Tibial artery (tissue), 4 donors: ENCODE data around the gene RNF26.

Experiments used
- DNase-seq, 2 donors: peaks; one replicate each; pipeline ENCODE4 v3.0.0-alpha.2; 2019
- H3K27ac ChIP-seq, 2 donors: fragments of 200-600 bp; sonication (generic) in 1 of 2; 1 replicate in 1 of 2; 2 replicates in 1 of 2; pipeline ENCODE4 v1.5.1; 2018 to 2019; ENCODE audit warnings: mild to moderate bottlenecking in 1 of 2
- H3K27me3 ChIP-seq, 2 donors: fragments of 200-600 bp; sonication (generic) in 1 of 2; one replicate each; pipeline versions ENCODE4 v1.5.1 to v1.6.0; 2016 to 2019
- H3K36me3 ChIP-seq, 3 donors: fragments of 200-600 bp; sonication (generic) in 2 of 3; one replicate each; pipeline ENCODE4 v1.5.1; 2016 to 2019; ENCODE audit warnings: mild to moderate bottlenecking in 2 of 3
- H3K4me1 ChIP-seq, 4 donors: fragments of 200-600 bp; sonication (generic) in 2 of 4; 1 replicate in 3 of 4; 2 replicates in 1 of 4; pipeline ENCODE4 v1.5.1; 2016 to 2019
- H3K4me3 ChIP-seq, 2 donors: fragments of 200-600 bp; sonication (generic) in 1 of 2; 1 replicate in 1 of 2; 2 replicates in 1 of 2; pipeline ENCODE4 v1.5.1; 2018 to 2019; ENCODE audit warnings: mild to moderate bottlenecking in 2 of 2
- H3K9me3 ChIP-seq, 3 donors: fragments of 200-600 bp; sonication (generic) in 1 of 3; one replicate each; pipeline ENCODE4 v1.5.1; 2016 to 2019
- intact Hi-C: fragments of 100-400 bp; cut with DNase I; formaldehyde crosslinking; loops from one replicate; pipeline ENCODE4 v1.15.0; 2023; ENCODE audit warnings: low total_unique reads
- TF ChIP-seq, protein P1 (sequence below), 2 experiments: fragments of 200-600 bp in 1 of 2; fragments of 450-650 bp in 1 of 2; IDR thresholded peaks; one replicate each; pipeline ENCODE4 v1.5.1; 2017 to 2019; ENCODE audit warnings: antibody characterized with exemption in 2 of 2, mild to moderate bottlenecking in 1 of 2, moderate library complexity in 1 of 2

Gene RNF26

DNA sequence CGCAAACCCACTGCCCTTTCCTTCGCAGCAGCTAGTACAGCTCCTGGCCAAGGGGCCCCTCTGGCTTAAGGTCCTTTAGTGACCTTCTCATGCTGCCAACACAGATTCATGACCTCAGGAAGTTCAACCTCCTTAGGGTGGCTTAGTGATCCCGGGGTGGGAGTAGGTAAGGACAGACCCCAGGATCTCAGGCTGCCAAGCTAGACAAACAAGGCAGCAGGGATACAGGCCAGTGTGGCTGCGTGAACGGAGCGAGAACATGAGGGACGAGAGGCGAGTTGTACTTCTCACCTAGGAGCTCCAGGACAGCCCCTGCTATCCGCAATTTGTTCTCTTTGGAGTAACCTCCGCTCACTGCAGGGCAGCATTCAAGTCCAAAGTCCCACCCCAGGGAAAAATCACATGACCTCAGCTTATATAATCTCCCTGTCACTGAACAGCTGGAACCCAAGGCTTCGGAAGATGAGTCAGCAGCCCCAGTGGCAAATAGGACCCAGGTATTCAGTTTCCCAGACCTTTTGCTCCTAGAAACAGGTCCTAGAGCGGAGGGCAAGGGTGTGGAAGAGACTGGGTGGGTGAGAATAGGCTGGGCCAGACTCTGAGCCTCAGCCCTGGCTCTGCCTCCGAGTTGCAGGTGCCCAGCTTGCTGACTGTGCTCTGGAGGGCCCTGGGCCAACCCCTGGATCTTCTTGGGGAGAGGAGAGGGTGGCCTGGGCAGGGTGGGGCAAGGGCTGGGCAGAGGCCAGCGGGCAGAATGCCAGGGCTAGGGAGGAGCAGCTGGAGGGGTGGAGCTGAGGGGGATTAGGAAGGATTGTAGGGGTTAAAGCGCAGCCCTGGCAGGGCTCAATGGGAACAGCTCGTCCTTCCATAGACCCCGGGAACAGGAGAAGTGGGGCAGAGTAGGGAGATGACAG, 34.1 kb downstream of the RNF26 start:
- Histone ChIP-seq H3K4me3 (no peak overlapping the region), H3K4me1 (peaks cover 0 to 91% (median 63%) of the 10 kb centered on the region in 4 donors), H3K27ac (peak overlapping the region in 1 of 2 donors; percentile 29), H3K27me3 (no peaks in the 10 kb centered on the region), H3K9me3 (no peaks in the 10 kb centered on the region), H3K36me3 (no peaks in the 10 kb centered on the region)
- TF ChIP-seq, protein P1, sequence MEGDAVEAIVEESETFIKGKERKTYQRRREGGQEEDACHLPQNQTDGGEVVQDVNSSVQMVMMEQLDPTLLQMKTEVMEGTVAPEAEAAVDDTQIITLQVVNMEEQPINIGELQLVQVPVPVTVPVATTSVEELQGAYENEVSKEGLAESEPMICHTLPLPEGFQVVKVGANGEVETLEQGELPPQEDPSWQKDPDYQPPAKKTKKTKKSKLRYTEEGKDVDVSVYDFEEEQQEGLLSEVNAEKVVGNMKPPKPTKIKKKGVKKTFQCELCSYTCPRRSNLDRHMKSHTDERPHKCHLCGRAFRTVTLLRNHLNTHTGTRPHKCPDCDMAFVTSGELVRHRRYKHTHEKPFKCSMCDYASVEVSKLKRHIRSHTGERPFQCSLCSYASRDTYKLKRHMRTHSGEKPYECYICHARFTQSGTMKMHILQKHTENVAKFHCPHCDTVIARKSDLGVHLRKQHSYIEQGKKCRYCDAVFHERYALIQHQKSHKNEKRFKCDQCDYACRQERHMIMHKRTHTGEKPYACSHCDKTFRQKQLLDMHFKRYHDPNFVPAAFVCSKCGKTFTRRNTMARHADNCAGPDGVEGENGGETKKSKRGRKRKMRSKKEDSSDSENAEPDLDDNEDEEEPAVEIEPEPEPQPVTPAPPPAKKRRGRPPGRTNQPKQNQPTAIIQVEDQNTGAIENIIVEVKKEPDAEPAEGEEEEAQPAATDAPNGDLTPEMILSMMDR (IDR thresholded peaks at IDR 0.05) = no peak
- peak in 1 of 2 donors; percentile 72 for DNase-seq
- intact Hi-C loops = no loop called here

DNA sequence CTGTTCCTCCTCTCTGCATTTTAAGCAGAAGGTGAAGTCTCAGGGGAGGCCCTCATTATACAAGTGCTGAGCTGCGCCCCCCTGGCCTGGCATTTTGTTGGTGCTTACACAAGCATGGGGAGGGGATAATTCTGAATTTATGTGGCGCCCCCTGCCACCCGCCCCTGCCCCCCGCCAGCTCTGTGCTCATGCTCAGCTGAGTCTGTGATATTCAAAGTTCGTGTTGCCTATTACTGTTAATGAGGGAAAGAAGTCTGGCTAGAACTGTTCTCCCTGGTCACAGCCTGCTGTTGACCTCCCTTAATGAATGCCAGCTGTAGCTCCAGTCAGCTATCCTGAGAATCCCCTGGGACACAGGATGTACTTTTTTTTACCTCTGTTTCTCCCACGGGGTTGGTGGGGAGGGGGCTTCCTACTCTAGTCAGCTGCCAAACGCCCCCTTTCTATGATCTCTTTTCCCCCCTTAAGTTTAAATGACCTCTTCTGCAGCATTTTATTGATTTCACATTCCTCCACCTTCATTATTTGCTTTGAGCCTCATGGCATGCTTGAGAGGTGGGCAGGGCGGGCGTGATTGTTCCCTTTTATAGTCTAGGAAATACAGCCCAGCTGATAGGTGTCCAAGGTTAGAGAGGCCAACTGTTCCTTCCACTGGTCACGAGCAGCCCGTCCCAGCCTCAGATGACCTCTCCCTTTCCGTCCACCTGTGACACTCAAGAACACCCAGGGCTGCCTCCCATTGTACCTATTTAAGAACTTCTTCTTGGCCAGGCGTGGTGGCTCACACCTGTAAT, 35.0 kb downstream of the RNF26 start:
- intact Hi-C loops = no loop called here

DNA sequence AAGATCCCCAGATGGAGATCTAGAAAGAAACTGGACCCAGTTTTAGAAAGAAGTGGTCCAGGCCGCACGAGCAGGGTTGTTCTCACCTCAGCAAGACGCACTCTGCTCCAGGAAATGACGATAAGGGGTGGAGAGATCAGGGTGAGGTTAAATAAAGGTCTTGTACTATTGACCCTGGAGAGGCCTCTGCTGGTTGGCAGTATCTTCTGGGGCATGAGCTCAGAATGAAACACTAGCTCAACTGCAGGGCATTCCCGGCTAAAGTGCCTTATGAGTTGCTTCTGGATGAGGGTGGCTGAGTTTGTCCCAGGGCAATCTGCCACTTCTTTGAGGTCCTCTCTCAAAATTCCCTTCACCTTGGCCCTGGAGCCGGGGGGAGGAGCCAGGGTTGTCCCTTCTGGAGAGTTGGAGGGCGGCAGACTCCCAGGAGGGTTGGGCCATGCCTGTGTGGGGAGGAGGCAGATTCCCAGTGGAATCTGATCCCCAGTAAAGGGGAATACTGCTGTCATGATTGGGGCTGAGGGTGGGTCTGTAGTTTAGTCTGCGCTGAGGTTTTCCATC, 36.2 kb downstream of the RNF26 start:
- peak in 1 of 2 donors; percentile 87 for DNase-seq
- no peaks in the 10 kb centered on the region for H3K36me3 ChIP-seq
- no peak overlapping the region for H3K4me3 ChIP-seq
- H3K4me1 ChIP-seq = peaks cover 0 to 83% (median 60%) of the 10 kb centered on the region in 4 donors
- intact Hi-C loops = no loop called here
- no peaks in the 10 kb centered on the region for H3K9me3 ChIP-seq
- peak overlapping the region; percentile 49 to 56 for H3K27ac ChIP-seq
- TF ChIP-seq, protein P1 (IDR thresholded peaks at IDR 0.05) = no peak
- H3K27me3 ChIP-seq = no peaks in the 10 kb centered on the region

More for the DNA sequence above, 35.0 kb downstream of the RNF26 start:
- Histone ChIP-seq H3K4me3 (no peak overlapping the region), H3K27me3 (no peaks in the 10 kb centered on the region), H3K9me3 (no peaks in the 10 kb centered on the region), H3K27ac (peak overlapping the region in 1 of 2 donors; percentile 56), H3K36me3 (no peaks in the 10 kb centered on the region), H3K4me1 (peaks cover 0 to 83% (median 60%) of the 10 kb centered on the region in 4 donors)
- no peak for DNase-seq
- TF ChIP-seq, protein P1 (IDR thresholded peaks at IDR 0.05) = no peak

DNA sequence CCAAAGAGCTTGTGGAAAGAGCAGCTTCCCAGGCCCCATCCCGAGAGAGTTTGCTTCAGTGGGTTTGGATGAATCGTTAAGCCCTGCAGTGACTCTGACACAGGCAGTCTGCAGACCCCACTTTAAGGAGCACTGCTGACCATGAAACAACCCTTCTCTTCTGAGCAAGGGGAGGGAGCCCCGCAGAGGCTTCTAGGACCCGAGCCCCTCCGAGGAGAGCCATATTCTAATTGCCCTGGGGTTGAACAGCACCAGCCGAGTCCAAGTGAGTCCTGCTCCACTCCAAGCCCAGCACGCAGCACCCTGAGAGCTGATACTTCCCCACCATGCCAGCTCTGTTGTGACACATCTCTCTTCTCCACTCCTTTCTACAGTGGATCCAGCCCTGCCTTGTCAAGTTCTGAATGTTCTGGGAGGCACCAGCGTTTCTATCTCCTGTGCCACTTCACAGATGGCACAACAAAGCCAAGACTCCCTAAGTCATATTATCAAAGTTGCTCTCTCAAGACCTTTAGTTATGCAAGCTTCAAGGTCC, 36.8 kb downstream of the RNF26 start:
- H3K27me3 ChIP-seq = no peaks in the 10 kb centered on the region
- intact Hi-C loops = no loop called here
- TF ChIP-seq, protein P1 (IDR thresholded peaks at IDR 0.05) = no peak
- peaks cover 0 to 83% (median 64%) of the 10 kb centered on the region in 4 donors for H3K4me1 ChIP-seq
- H3K4me3 ChIP-seq = no peak overlapping the region
- H3K9me3 ChIP-seq = no peaks in the 10 kb centered on the region
- peak overlapping the region; percentile 49 to 56 for H3K27ac ChIP-seq
- no peak for DNase-seq
- H3K36me3 ChIP-seq = no peaks in the 10 kb centered on the region

DNA sequence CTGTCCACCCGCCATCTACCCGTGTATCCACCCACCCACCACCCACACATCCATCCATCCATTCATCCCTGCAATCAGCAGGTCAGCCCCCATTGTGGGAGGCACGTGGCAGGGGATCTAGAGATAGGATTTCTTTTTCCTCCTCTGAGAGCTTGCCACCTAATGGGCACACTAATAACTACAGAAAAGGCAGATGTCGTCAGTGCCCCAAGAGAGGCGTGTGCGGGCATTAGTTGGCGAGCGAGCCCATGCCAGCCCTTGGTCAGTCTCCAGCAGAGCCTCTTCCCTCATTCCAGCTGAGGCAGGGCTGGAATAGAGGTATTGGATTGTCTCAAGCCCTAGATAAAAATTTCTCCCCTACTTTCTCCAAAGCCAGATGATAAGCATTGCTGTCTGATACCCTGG, 37.5 kb downstream of the RNF26 start:
- no peak overlapping the region for H3K4me3 ChIP-seq
- intact Hi-C loops = no loop called here

More for the DNA sequence above, 37.5 kb downstream of the RNF26 start:
- TF ChIP-seq, protein P1 (IDR thresholded peaks at IDR 0.05) = peak; percentile 29 to 44
- Histone ChIP-seq H3K9me3 (no peaks in the 10 kb centered on the region), H3K36me3 (no peaks in the 10 kb centered on the region), H3K27me3 (no peaks in the 10 kb centered on the region), H3K27ac (peak overlapping the region in 1 of 2 donors; percentile 56), H3K4me1 (peaks cover 0 to 83% (median 68%) of the 10 kb centered on the region in 4 donors)
- no peak for DNase-seq
